ENCODE results near the gene RGR. TPM values are rescaled to one million over a fixed set of nuclear protein-coding genes. Genes with fewer than 3 reads are reported as not detected.

Gene RGR
- total RNA-seq, 1 experiment from 2014 or later, result not detected

DNA sequence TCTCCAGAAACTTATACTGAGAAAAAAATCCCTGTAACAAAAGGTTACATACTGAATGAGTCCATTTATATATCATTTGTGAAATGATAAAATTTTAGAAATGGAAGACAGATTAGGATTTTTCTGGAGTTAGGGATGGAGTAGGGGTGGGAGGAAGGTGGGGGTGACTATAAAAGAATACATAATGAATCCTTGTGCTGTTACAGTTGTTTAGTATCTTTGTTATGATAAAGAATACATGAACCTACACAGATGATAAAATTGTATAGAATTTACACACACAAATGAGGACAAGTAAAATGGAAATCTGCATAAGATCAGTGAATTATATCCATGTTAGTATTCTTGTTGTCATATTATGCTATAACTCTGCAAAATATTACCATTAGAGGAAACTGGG is 41.8 kb downstream of the RGR start:
- Histone ChIP-seq H3K27me3 (ENCODE audit: control insufficient read depth, insufficient read depth, low read length) (peaks cover 11% of the 10 kb centered on the region), H3K27ac (ENCODE audit: low read length) (no peak overlapping the region), H3K4me3 (ENCODE audit: low read depth in 2 of 2, low read length in 2 of 2) (no peak overlapping the region), H3K9me3 (ENCODE audit: control insufficient read depth, insufficient read depth, low read depth, low read length) (no peaks in the 10 kb centered on the region), H3K36me3 (ENCODE audit: control insufficient read depth, insufficient read depth, low read length) (no peaks in the 10 kb centered on the region), H3K4me1 (ENCODE audit: control insufficient read depth, insufficient read depth, low read length) (no peaks in the 10 kb centered on the region)
- in situ Hi-C loops (cut with HindIII; ENCODE audit: low pct_unique_long_range_greater_than_20kb, low sequenced_read_pairs) (no loop called here), intact Hi-C loops (cut with micrococcal nuclease; ENCODE audit: unreplicated experiment) (no loop called here)
- DNase-seq (ENCODE audit: low read depth, low spot score) (no peak), ATAC-seq (no peak)
- ChIA-PET CTCF (no interaction called here), POLR2A (no interaction called here)
- TF ChIP-seq, protein P1, sequence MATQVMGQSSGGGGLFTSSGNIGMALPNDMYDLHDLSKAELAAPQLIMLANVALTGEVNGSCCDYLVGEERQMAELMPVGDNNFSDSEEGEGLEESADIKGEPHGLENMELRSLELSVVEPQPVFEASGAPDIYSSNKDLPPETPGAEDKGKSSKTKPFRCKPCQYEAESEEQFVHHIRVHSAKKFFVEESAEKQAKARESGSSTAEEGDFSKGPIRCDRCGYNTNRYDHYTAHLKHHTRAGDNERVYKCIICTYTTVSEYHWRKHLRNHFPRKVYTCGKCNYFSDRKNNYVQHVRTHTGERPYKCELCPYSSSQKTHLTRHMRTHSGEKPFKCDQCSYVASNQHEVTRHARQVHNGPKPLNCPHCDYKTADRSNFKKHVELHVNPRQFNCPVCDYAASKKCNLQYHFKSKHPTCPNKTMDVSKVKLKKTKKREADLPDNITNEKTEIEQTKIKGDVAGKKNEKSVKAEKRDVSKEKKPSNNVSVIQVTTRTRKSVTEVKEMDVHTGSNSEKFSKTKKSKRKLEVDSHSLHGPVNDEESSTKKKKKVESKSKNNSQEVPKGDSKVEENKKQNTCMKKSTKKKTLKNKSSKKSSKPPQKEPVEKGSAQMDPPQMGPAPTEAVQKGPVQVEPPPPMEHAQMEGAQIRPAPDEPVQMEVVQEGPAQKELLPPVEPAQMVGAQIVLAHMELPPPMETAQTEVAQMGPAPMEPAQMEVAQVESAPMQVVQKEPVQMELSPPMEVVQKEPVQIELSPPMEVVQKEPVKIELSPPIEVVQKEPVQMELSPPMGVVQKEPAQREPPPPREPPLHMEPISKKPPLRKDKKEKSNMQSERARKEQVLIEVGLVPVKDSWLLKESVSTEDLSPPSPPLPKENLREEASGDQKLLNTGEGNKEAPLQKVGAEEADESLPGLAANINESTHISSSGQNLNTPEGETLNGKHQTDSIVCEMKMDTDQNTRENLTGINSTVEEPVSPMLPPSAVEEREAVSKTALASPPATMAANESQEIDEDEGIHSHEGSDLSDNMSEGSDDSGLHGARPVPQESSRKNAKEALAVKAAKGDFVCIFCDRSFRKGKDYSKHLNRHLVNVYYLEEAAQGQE (IDR thresholded peaks at IDR 0.05; ENCODE audit: insufficient read depth in 1 of 2, low read depth in 2 of 2, low read length in 1 of 2), result no peak
- TF ChIP-seq SIN3A (IDR thresholded peaks at IDR 0.05; ENCODE audit: borderline replicate concordance, insufficient read depth, low read depth, low read length) (no peak), TCF7L2 (IDR thresholded peaks at IDR 0.05; ENCODE audit: low read depth, low read length) (no peak), CTCF (IDR thresholded peaks at IDR 0.05) (no peak), POLR2AphosphoS5 (IDR thresholded peaks at IDR 0.05; ENCODE audit: low read depth, low read length) (no peak)
- no TSS peak for BruUV-seq (replicated peaks)

GRCh38 chr10:84288151-84288550 is 43.3 kb downstream of the RGR start:
- intact Hi-C loops (cut with micrococcal nuclease; ENCODE audit: unreplicated experiment), result no loop called here
- no peaks in the 10 kb centered on the region for H3K36me3 ChIP-seq (ENCODE audit: control insufficient read depth, insufficient read depth, low read length)
- no peaks in the 10 kb centered on the region for H3K4me1 ChIP-seq (ENCODE audit: control insufficient read depth, insufficient read depth, low read length)
- ChIA-PET CTCF (no interaction called here), POLR2A (no interaction called here)
- peaks cover 11% of the 10 kb centered on the region for H3K27me3 ChIP-seq (ENCODE audit: control insufficient read depth, insufficient read depth, low read length)
- no peak for ATAC-seq
- H3K4me3 ChIP-seq (ENCODE audit: low read depth in 2 of 2, low read length in 2 of 2), result no peak overlapping the region
- no peaks in the 10 kb centered on the region for H3K9me3 ChIP-seq (ENCODE audit: control insufficient read depth, insufficient read depth, low read depth, low read length)
- BruUV-seq (replicated peaks), result no TSS peak
- in situ Hi-C loops (cut with HindIII; ENCODE audit: low pct_unique_long_range_greater_than_20kb, low sequenced_read_pairs), result no loop called here
- no peak for TF ChIP-seq CTCF (IDR thresholded peaks at IDR 0.05)
- no peak for TF ChIP-seq TCF7L2 (IDR thresholded peaks at IDR 0.05; ENCODE audit: low read depth, low read length)
- TF ChIP-seq, protein P1 (IDR thresholded peaks at IDR 0.05; ENCODE audit: insufficient read depth in 1 of 2, low read depth in 2 of 2, low read length in 1 of 2), result no peak
- no peak for TF ChIP-seq SIN3A (IDR thresholded peaks at IDR 0.05; ENCODE audit: borderline replicate concordance, insufficient read depth, low read depth, low read length)
- TF ChIP-seq POLR2AphosphoS5 (IDR thresholded peaks at IDR 0.05; ENCODE audit: low read depth, low read length), result no peak
- no peak overlapping the region for H3K27ac ChIP-seq (ENCODE audit: low read length)
- DNase-seq (ENCODE audit: low read depth, low spot score), result no peak
